PC-9 (cell line): ENCODE measurements around the gene ARHGAP18. TPM values are rescaled to one million over a fixed set of nuclear protein-coding genes. Genes with fewer than 3 reads are reported as not detected.
A peak's percentile ranks its signal among the peaks of the same experiment; 100 is the strongest.

Experiments
- BruUV-seq: library from RNA; stranded (reverse); fragments of 400-500 nt; replicated peaks from 2 replicates; lab custom pipeline; 2021; lab: Mats Ljungman, UMichigan
- CTCF ChIA-PET: fragments of 300-600 bp; sonication (Branson Sonifier 250); formaldehyde crosslinking; loops from one replicate; lab custom pipeline; 2022; ENCODE audit warnings: antibody characterized with exemption; lab: Charles Lee
- POLR2A ChIA-PET: fragments of 300-600 bp; sonication (Branson Sonifier 250); formaldehyde crosslinking; loops from one replicate; lab custom pipeline; 2022; ENCODE audit warnings: antibody characterized with exemption; ENCODE audit not compliant: unreplicated experiment; lab: Charles Lee
- DNase-seq, 2 experiments: peaks; one replicate each; pipeline versions ENCODE4 v3.0.0 to v3.0.0-alpha.2; 2015 to 2022; ENCODE audit warnings: mixed read lengths in 1 of 2
- H2AFZ ChIP-seq: fragments of 200-600 bp; sonication (generic); 2 replicates; pipeline ENCODE4 v1.8.1; 2017; ENCODE audit warnings: antibody characterized with exemption
- H3F3A ChIP-seq: fragments of 200-600 bp; sonication (generic); 2 replicates; pipeline ENCODE4 v1.8.1; 2017; ENCODE audit warnings: antibody characterized with exemption, mild to moderate bottlenecking, low read depth; ENCODE audit not compliant: insufficient read depth
- H3K27ac ChIP-seq: fragments of 200-600 bp; sonication (generic); 2 replicates; pipeline ENCODE4 v1.6.1; 2016; ENCODE audit warnings: mixed run types
- H3K27me3 ChIP-seq: fragments of 200-600 bp; sonication (generic); 2 replicates; pipeline ENCODE4 v1.6.1; 2016; ENCODE audit warnings: low read depth, mixed run types; ENCODE audit not compliant: insufficient read depth
- H3K36me3 ChIP-seq: fragments of 200-600 bp; sonication (generic); 2 replicates; pipeline ENCODE4 v1.6.1; 2016; ENCODE audit warnings: low read depth, mixed run types
- H3K4me1 ChIP-seq: fragments of 200-600 bp; sonication (generic); replicated peaks from 2 replicates; pipeline ENCODE4 v1.6.1; 2016; ENCODE audit warnings: mixed run types; ENCODE audit not compliant: insufficient read depth
- H3K4me2 ChIP-seq: fragments of 200-600 bp; sonication (generic); 2 replicates; pipeline ENCODE4 v1.6.1; 2017; ENCODE audit warnings: mixed run types
- H3K4me3 ChIP-seq: fragments of 200-600 bp; sonication (generic); 2 replicates; pipeline ENCODE4 v1.6.1; 2016; ENCODE audit warnings: mixed run types
- H3K79me2 ChIP-seq: fragments of 200-600 bp; sonication (generic); 2 replicates; pipeline ENCODE4 v1.6.1; 2017; ENCODE audit warnings: low read depth, mixed run types
- H3K9me2 ChIP-seq: fragments of 200-600 bp; sonication (generic); 2 replicates; pipeline ENCODE4 v1.8.1; 2017; ENCODE audit warnings: mild to moderate bottlenecking; ENCODE audit not compliant: insufficient read depth
- H3K9me3 ChIP-seq: fragments of 200-600 bp; sonication (generic); 2 replicates; pipeline ENCODE4 v1.8.1; 2016; ENCODE audit warnings: low read depth; ENCODE audit not compliant: insufficient read depth
- H4K20me1 ChIP-seq: fragments of 200-600 bp; sonication (generic); 2 replicates; pipeline ENCODE4 v1.8.1; 2017; ENCODE audit not compliant: insufficient read depth
- CTCF ChIP-seq: fragments of 200-600 bp; sonication (generic); conservative IDR thresholded peaks from 2 replicates; pipeline ENCODE4 v1.6.1; 2017; ENCODE audit warnings: mixed run types, antibody characterized with exemption, mild to moderate bottlenecking, moderate library complexity
- EZH2 ChIP-seq: fragments of 200-600 bp; sonication (generic); IDR thresholded peaks from 2 replicates; pipeline ENCODE4 v1.8.0; 2017; ENCODE audit warnings: antibody characterized with exemption, low read depth
- intact Hi-C: fragments of 100-400 bp; cut with micrococcal nuclease; formaldehyde crosslinking; loops from one replicate; pipeline ENCODE4 v1.10.0; 2022; ENCODE audit not compliant: unreplicated experiment
- total RNA-seq: library from RNA; stranded (reverse); gene quantifications from 2 replicates; pipeline ENCODE4 v1.2.3, GENCODE V29; 2021

The ARHGAP18 gene
- total RNA-seq, 1 experiment from 2014 or later = 15.0 TPM

GRCh38 chr6:129568015-129568414, 142.0 kb downstream of the ARHGAP18 start:
- no TSS peak for BruUV-seq
- Histone ChIP-seq H3K4me3 (no peak overlapping the region), H3K9me2 (no peaks in the 10 kb centered on the region; the same call in 1 of the 2 replicates), H3K27ac (no peak overlapping the region), H3K79me2 (no peaks in the 10 kb centered on the region), H3F3A (no peaks in the 10 kb centered on the region), H3K27me3 (no peaks in the 10 kb centered on the region), H3K4me2 (no peak overlapping the region), H2AFZ (no peak overlapping the region), H3K4me1 (no peaks in the 10 kb centered on the region), H3K9me3 (no peaks in the 10 kb centered on the region), H4K20me1 (no peaks in the 10 kb centered on the region), H3K36me3 (no peaks in the 10 kb centered on the region)
- POLR2A ChIA-PET = no interaction called here
- CTCF ChIA-PET = no interaction called here
- DNase-seq = no peak
- no peak for TF ChIP-seq EZH2
- TF ChIP-seq CTCF = no peak
- intact Hi-C loops = no loop called here

- no peak overlapping the region for H2AFZ ChIP-seq
- BruUV-seq = no TSS peak
- no peaks in the 10 kb centered on the region for H3K4me1 ChIP-seq
- no peaks in the 10 kb centered on the region for H3K79me2 ChIP-seq
- TF ChIP-seq EZH2 (no peak), CTCF (peak; percentile 38; the same call in 1 of the 2 replicates)
- no peaks in the 10 kb centered on the region for H3K36me3 ChIP-seq
- DNase-seq = no peak
- no peaks in the 10 kb centered on the region for H3K27me3 ChIP-seq
- no peaks in the 10 kb centered on the region for H4K20me1 ChIP-seq
- no peaks in the 10 kb centered on the region for H3K9me3 ChIP-seq
- ChIA-PET CTCF (no interaction called here), POLR2A (no interaction called here)
- no peak overlapping the region for H3K4me2 ChIP-seq
- H3K27ac ChIP-seq = no peak overlapping the region
- intact Hi-C loops = no loop called here
- no peaks in the 10 kb centered on the region; the same call in 1 of the 2 replicates for H3K9me2 ChIP-seq
- no peaks in the 10 kb centered on the region for H3F3A ChIP-seq
- no peak overlapping the region for H3K4me3 ChIP-seq
Observed at GRCh38 chr6:129567374-129567773, 142.6 kb downstream of the ARHGAP18 start.

- Histone ChIP-seq H3K79me2 (no peaks in the 10 kb centered on the region), H3K9me3 (no peaks in the 10 kb centered on the region), H3K4me1 (no peaks in the 10 kb centered on the region), H3K4me2 (no peak overlapping the region), H3K4me3 (no peak overlapping the region), H3K27ac (no peak overlapping the region), H3K27me3 (no peaks in the 10 kb centered on the region), H4K20me1 (no peaks in the 10 kb centered on the region), H3F3A (no peaks in the 10 kb centered on the region), H3K9me2 (no peaks in the 10 kb centered on the region; the same call in 1 of the 2 replicates), H3K36me3 (no peaks in the 10 kb centered on the region), H2AFZ (no peak overlapping the region)
- intact Hi-C loops = no loop called here
- BruUV-seq = no TSS peak
- DNase-seq = no peak
- TF ChIP-seq EZH2 (no peak), CTCF (no peak)
- CTCF ChIA-PET = no interaction called here
- POLR2A ChIA-PET = no interaction called here
Observed at GRCh38 chr6:129565811-129566210, 144.2 kb downstream of the ARHGAP18 start.
